Measurements from ENCODE around the gene GATB. TPM values are rescaled to one million over a fixed set of nuclear protein-coding genes. Genes with fewer than 3 reads are reported as not detected.

Gene GATB
- total RNA-seq, 1 experiment from 2014 or later, result 21.2 TPM

GRCh38 chr4:151660676-151661075 lies 100.1 kb downstream of the GATB start:
- no peak for TF ChIP-seq CTCF (conservative IDR thresholded peaks at IDR 0.05)
- Histone ChIP-seq H3K56ac (ENCODE audit: insufficient read length, low read depth, low read length) (no peak overlapping the region), H4K5ac (ENCODE audit: insufficient read length, low read depth, low read length) (no peak overlapping the region), H3K23me2 (ENCODE audit: insufficient read length, low read depth, low read length, poor library complexity, severe bottlenecking) (no peaks in the 10 kb centered on the region), H3K9me3 (ENCODE audit: control insufficient read depth, low read depth, low read length) (no peaks in the 10 kb centered on the region), H2AFZ (ENCODE audit: low read length) (no peak overlapping the region), H3K27ac (ENCODE audit: insufficient read length, low read depth, low read length) (no peak overlapping the region), H2BK15ac (ENCODE audit: low read depth, low read length) (no peak overlapping the region), H3K27me3 (ENCODE audit: insufficient read depth, low read length) (no peaks in the 10 kb centered on the region), H3K79me2 (ENCODE audit: insufficient read depth, low read length) (no peaks in the 10 kb centered on the region), H4K8ac (replicated peaks; ENCODE audit: insufficient read length, low read depth, low read length) (no peak overlapping the region), H4K91ac (ENCODE audit: insufficient read length, low read depth, low read length) (no peak overlapping the region), H3K4me2 (ENCODE audit: insufficient read depth, insufficient read length, low read length) (no peak overlapping the region), H2BK20ac (ENCODE audit: low read depth, low read length, poor library complexity, severe bottlenecking) (no peak overlapping the region), H3K79me1 (ENCODE audit: insufficient read depth, low read depth, low read length, poor library complexity, severe bottlenecking) (no peaks in the 10 kb centered on the region), H4K20me1 (ENCODE audit: control insufficient read depth, insufficient read depth, insufficient read length) (no peaks in the 10 kb centered on the region), H3K4me1 (ENCODE audit: insufficient read depth, low read length) (no peaks in the 10 kb centered on the region), H3K9ac (ENCODE audit: extremely low read depth, insufficient read length, low read length) (no peak overlapping the region), H3K23ac (ENCODE audit: insufficient read length, low read depth, low read length) (no peak overlapping the region), H3T11ph (ENCODE audit: low read length) (no peak overlapping the region), H2BK5ac (ENCODE audit: insufficient read length, low read length) (no peak overlapping the region), H2BK12ac (ENCODE audit: insufficient read length, low read depth, low read length) (no peak overlapping the region), H3K18ac (ENCODE audit: insufficient read length, low read depth, low read length) (no peak overlapping the region), H3K4ac (ENCODE audit: low read depth, low read length) (no peak overlapping the region), H2AK5ac (ENCODE audit: insufficient read length, low read length) (no peak overlapping the region), H3K14ac (ENCODE audit: insufficient read depth, low read length) (no peak overlapping the region), H2BK120ac (ENCODE audit: low read depth, low read length, poor library complexity, severe bottlenecking) (no peak overlapping the region)
- H3K36me3 Mint-ChIP-seq (ENCODE audit: insufficient read depth in 1 of 3, low read depth in 3 of 3), result peaks cover 8 to 31% (median 22%) of the 10 kb centered on the region in 3 experiments
- no peaks in the 10 kb centered on the region for H3K4me1 Mint-ChIP-seq
- H3K4me3 Mint-ChIP-seq, result no peak overlapping the region
- H3K9me3 Mint-ChIP-seq, result no peaks in the 10 kb centered on the region
- DNase-seq, result no peak
- no peaks in the 10 kb centered on the region for H3K27me3 Mint-ChIP-seq (ENCODE audit: low read depth)
- peak overlapping the region in 1 of 3 experiments; percentile 63; a peak in 1 of 7 replicates for H3K27ac Mint-ChIP-seq

Data from H9 (cell line).